ENCODE measurements around the gene BRF1. TPM values are rescaled to one million over a fixed set of nuclear protein-coding genes. Genes with fewer than 3 reads are reported as not detected.

Gene BRF1
- total RNA-seq, 2 experiments from 2014 or later = 20.0 to 28.1 TPM

DNA sequence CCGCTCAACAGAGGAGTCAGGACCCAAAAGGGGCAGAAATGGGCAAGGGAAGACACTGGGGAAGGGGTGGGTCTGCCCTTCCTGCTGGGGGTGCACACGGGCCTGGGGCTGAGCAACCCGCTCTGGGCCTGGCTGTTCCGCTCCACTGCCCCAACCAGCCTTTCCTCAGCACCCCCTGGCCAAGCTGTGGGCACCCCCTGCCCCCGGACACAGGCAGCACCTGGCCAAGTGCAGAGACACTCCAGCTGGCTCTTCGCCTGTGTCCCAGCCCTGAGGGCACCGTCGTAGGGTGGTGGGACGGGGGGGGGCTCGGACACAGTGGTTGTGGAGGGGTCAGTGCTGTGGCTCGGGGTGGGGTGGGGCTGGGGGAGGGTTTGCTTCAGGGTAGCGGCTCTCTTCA is 24.1 kb upstream of the BRF1 start:
- ChIA-PET POLR2A (no interaction called here), CTCF (interaction anchor here (0.6 kb wide), 1 partner anchor 209 kb away, joined by 3 read pairs; no protein-coding TSS in a partner anchor)
- Mint-ChIP-seq H3K4me1 (peaks cover 17% of the 10 kb centered on the region), H3K27me3 (no peaks in the 10 kb centered on the region), H3K9me3 (ENCODE audit: low read depth) (no peaks in the 10 kb centered on the region), H3K27ac (no peak overlapping the region), H3K36me3 (ENCODE audit: low read depth) (no peaks in the 10 kb centered on the region), H3K4me3 (no peak overlapping the region)
- ATAC-seq = no peak
- no peak for DNase-seq
- intact Hi-C loops (cut with DNase I, micrococcal nuclease) = no loop called here

DNA sequence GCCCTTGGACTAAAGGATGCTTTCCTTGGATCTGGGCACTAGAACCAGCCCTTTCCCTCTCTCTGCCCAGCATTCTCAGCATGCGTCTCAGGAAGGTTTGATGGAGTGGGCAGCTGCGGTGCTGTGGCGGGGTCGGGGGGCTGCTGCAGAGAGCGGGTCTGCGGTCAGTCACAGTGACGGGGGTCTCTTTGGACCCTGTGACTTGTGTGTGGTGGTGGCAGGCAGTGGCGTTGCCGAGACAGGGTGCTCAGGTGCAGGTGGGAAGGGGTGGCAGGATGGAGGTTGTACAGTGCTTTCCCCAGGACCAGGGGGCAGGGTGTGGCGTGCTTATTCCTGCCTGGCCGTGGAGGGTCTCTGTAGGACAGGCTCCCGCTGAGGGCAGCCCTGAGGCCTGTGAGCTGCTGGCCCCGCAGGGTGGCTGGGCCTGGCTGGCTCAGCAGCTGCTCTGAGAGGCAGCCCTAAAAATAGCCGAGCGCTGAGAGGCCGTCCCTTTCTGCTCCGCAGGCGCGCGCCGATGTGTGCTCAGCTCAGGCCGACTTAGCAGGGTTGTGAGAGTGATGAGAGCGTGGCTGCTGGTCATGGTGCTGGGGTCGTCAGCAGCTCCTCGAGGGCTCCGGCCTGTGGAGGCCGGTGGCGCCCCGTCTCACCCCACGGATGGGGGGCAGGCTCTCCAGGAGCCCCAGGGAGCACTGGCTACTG is 23.4 kb upstream of the BRF1 start:
- ChIA-PET POLR2A (no interaction called here), CTCF (interaction anchor here (0.6 kb wide), 1 partner anchor 208 kb away, joined by 3 read pairs; no protein-coding TSS in a partner anchor)
- intact Hi-C loops (cut with DNase I, micrococcal nuclease) = no loop called here
- no peaks in the 10 kb centered on the region for H3K27me3 Mint-ChIP-seq
- no peak overlapping the region for H3K4me3 Mint-ChIP-seq
- H3K27ac Mint-ChIP-seq = no peak overlapping the region
- no peaks in the 10 kb centered on the region for H3K36me3 Mint-ChIP-seq (ENCODE audit: low read depth)
- peaks cover 16% of the 10 kb centered on the region for H3K4me1 Mint-ChIP-seq
- no peak for DNase-seq
- ATAC-seq = no peak
- no peaks in the 10 kb centered on the region for H3K9me3 Mint-ChIP-seq (ENCODE audit: low read depth)

DNA sequence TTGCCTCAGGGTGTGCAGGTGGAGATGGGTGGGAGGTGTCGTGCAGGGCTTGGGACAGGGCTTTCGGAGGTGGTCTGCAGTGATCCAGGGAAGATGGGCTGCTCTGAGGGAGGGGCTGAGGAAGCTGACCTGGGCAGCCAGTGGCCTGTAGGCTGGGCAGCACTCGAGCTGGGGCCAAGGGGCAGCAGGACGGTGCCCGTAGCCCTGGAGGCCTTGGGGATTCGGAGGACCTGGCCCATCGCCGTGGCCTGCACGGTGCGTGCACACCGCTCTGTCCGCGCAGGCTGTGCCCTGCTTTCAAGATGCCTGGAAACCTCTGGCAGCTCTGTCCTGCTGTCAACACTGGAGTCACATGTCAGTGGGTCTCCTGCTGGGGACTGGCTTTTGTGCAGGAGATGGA is 22.9 kb upstream of the BRF1 start:
- intact Hi-C loops (cut with DNase I, micrococcal nuclease) = no loop called here
- H3K36me3 Mint-ChIP-seq (ENCODE audit: low read depth) = no peaks in the 10 kb centered on the region
- H3K9me3 Mint-ChIP-seq (ENCODE audit: low read depth) = no peaks in the 10 kb centered on the region
- DNase-seq (no peak), ATAC-seq (no peak)
- H3K4me3 Mint-ChIP-seq = no peak overlapping the region
- ChIA-PET CTCF (no interaction called here), POLR2A (no interaction called here)
- H3K27me3 Mint-ChIP-seq = no peaks in the 10 kb centered on the region
- no peak overlapping the region for H3K27ac Mint-ChIP-seq
- H3K4me1 Mint-ChIP-seq = peaks cover 12% of the 10 kb centered on the region

DNA sequence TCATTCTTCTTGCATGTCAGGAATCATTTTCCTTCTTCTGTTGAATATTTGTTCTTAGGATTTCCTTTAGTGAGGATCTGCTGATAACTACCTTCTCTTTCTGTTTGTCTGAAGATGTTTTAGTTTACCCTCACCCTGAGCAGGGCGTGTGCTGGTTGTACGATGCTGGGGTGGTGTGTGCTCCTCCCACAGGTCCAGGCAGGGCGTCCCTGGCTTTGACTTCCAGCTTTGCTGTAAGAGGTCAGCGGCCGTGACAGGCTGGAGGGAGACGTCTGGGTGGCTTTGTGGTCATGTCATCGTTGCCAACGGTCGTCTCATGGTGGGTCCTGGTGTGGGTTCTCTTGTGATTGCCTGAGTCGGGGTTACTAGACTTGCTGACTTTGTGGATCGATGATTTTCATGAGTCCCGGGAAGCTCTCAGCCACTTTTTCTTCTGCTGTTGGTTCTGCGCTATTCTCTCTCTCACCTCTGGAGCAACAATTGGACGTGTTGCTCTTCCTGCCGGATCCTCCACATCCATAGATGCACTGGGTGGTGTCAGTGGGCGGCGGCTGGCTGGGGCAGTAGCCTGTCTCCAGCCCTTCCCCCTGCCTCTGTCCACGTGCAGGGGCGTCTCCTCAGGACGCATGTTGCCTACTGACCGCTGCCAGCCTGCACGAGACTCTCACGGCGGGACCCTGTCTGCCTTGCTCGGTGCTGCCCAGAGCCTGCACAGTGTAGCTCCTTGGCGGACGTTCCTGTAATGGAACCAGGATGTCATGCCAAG is 22.2 kb upstream of the BRF1 start:
- H3K36me3 Mint-ChIP-seq (ENCODE audit: low read depth) = no peaks in the 10 kb centered on the region
- H3K4me1 Mint-ChIP-seq = peaks cover 11% of the 10 kb centered on the region
- H3K27ac Mint-ChIP-seq = no peak overlapping the region
- H3K9me3 Mint-ChIP-seq (ENCODE audit: low read depth) = no peaks in the 10 kb centered on the region
- ATAC-seq (no peak), DNase-seq (no peak)
- ChIA-PET POLR2A (no interaction called here), CTCF (no interaction called here)
- H3K4me3 Mint-ChIP-seq = no peak overlapping the region
- intact Hi-C loops (cut with DNase I, micrococcal nuclease) = no loop called here
- no peaks in the 10 kb centered on the region for H3K27me3 Mint-ChIP-seq

DNA sequence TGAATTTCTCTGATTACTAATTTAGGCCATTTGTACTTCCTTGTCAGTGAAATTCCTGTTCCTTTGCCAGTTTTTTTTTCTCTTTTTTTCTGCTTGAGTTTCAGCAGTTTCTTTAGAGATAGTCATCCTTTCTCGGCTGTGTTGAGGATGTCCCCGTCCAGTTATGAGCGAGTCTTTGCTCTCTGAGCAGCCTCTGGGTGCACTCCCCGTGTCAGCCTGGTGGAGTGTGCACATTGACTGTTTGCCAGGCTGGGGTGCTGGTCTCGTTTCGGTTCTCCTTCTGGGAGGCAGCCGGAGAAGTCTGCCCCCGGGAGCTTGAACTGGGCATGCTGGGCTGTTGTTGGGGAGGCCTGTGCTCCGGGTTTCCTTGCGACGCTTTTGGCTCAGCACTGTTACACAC is 16.7 kb upstream of the BRF1 start:
- H3K27me3 Mint-ChIP-seq = no peaks in the 10 kb centered on the region
- peaks cover 32% of the 10 kb centered on the region for H3K4me1 Mint-ChIP-seq
- ChIA-PET POLR2A (no interaction called here), CTCF (no interaction called here)
- peak; percentile 40 for ATAC-seq
- DNase-seq = peak; percentile 54
- intact Hi-C loops (cut with DNase I, micrococcal nuclease) = no loop called here
- H3K4me3 Mint-ChIP-seq = no peak overlapping the region
- H3K27ac Mint-ChIP-seq = no peak overlapping the region
- H3K9me3 Mint-ChIP-seq (ENCODE audit: low read depth) = no peaks in the 10 kb centered on the region
- H3K36me3 Mint-ChIP-seq (ENCODE audit: low read depth) = no peaks in the 10 kb centered on the region

DNA sequence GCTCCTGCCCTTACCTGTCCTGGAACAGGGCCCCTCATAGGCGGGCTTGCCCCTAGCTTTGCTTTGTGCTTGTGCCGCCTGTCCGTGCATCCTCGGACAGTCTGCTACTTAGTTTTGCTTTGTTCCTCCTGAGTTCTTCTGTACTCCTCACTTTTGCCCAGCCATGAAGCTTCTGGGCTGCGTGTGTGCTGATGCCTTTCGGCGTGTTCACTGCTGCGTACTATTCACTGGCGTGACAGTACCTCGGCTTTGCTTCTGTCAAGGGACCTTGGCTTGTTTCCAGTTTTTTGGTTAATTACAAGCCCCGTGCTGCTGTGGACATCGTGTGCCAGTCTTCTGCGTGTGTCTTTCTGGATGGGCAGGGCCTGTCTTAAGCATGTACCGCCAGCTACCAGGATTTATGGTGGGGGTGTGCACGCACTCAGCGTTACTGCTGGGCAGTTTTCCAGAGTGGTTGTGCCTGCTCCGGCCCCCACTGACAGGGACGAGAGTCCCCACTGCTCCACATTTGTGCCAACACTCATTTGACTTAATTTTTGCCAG is 16.2 kb upstream of the BRF1 start:
- ChIA-PET CTCF (no interaction called here), POLR2A (interaction anchor here (0.6 kb wide), 1 partner anchor 907 kb away, joined by 3 read pairs; no protein-coding TSS in a partner anchor)
- ATAC-seq (no peak), DNase-seq (no peak)
- Mint-ChIP-seq H3K4me3 (no peak overlapping the region), H3K27ac (no peak overlapping the region), H3K27me3 (no peaks in the 10 kb centered on the region), H3K36me3 (ENCODE audit: low read depth) (no peaks in the 10 kb centered on the region), H3K4me1 (peaks cover 31% of the 10 kb centered on the region), H3K9me3 (ENCODE audit: low read depth) (no peaks in the 10 kb centered on the region)
- intact Hi-C loops (cut with DNase I, micrococcal nuclease) = no loop called here

DNA sequence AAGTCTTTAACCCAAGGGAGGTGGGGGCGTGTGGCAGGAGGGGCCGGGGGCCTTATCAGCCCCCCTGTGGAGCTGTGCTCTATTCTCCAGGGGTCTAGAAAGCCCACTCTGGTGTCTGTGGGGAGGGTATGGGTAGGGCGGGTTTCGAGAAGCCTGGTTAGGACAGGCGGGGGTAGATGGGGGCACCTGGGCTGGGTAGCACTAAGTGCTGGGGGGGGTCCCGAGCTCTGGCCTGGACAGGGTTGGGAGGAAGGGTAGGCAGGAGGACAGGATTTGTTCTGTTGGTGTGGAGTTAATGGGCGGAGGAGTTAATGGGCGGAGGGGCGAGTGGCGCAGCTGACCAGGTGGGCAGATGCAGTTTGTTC is 15.8 kb upstream of the BRF1 start:
- Mint-ChIP-seq H3K4me3 (peak overlapping the region; percentile 84), H3K27me3 (no peaks in the 10 kb centered on the region), H3K9me3 (ENCODE audit: low read depth) (no peaks in the 10 kb centered on the region), H3K27ac (no peak overlapping the region), H3K4me1 (peaks cover 31% of the 10 kb centered on the region), H3K36me3 (ENCODE audit: low read depth) (no peaks in the 10 kb centered on the region)
- no peak for DNase-seq
- ChIA-PET POLR2A (interaction anchor here (0.6 kb wide), 1 partner anchor 907 kb away, joined by 3 read pairs; no protein-coding TSS in a partner anchor), CTCF (no interaction called here)
- no peak for ATAC-seq
- intact Hi-C loops (cut with DNase I, micrococcal nuclease) = no loop called here

DNA sequence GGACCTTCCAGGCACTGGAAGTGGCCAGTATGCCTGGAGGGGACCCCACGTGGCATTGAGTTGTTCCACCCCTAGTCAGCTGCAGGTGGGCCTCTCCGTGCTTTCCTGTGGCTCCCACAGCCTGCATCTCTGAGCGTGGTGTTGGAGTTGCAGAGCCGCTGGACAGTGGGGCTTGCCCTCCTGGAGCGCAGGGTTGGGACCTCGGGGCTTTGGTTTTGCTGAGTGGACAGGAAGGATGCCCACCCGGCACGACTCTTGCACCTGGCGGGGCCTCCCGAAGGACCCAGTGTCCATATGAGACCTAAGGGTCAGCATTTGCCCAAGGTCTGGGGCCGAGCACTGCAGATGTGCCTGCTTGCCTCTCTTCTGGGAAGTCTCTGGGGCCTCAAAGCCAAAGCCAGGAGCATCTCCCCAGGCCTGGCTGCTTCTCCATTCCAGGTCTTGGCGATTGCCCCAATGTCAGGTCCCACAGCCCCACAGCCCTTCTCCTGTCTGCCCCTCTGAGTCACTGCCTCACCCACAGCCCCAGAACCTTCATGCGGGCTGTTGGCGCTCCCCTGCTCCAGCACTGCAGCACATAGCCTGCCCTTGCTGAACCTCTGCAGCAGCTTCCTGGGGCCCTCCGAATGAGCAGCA is 15.3 kb upstream of the BRF1 start:
- Mint-ChIP-seq H3K27ac (peak overlapping the region; percentile 60), H3K36me3 (ENCODE audit: low read depth) (no peaks in the 10 kb centered on the region), H3K4me1 (peaks cover 31% of the 10 kb centered on the region), H3K27me3 (no peaks in the 10 kb centered on the region), H3K4me3 (peak overlapping the region; percentile 84), H3K9me3 (ENCODE audit: low read depth) (no peaks in the 10 kb centered on the region)
- DNase-seq (peak; percentile 53), ATAC-seq (no peak)
- ChIA-PET POLR2A (no interaction called here), CTCF (no interaction called here)
- intact Hi-C loops (cut with DNase I, micrococcal nuclease) = loop anchor here (2.0 kb wide), 2 partner anchors 15 to 37 kb away; partner anchors contain the start of gene BRF1 (in 1 of the 2)

DNA sequence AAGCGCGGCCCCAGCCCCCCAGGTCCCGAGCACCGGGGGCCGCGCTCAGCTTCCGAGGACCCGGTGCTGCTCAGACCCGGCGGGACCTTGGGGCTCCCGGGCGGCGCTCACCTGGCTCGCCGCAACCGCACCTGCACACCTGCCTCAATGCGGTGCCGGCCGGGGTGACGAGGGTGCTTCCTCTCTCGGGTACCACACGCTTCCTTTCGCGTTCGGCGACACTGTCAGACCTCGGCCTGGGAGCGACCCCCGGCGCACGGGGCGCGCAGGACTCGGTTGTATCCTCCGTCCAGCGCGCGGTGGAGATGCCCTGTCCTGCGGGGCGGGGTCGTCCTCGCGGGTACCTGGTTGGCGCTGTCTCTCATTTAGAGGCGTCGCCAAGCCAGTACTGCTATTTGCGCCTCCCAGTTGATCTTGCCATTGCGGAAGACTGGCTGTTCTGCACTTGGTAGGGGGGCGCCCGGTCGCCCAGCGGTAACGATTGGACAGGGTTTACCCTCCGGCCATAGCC is 14.5 kb upstream of the BRF1 start:
- Mint-ChIP-seq H3K4me3 (peak overlapping the region; percentile 84), H3K36me3 (ENCODE audit: low read depth) (no peaks in the 10 kb centered on the region), H3K9me3 (ENCODE audit: low read depth) (no peaks in the 10 kb centered on the region), H3K27ac (peak overlapping the region; percentile 60), H3K27me3 (no peaks in the 10 kb centered on the region), H3K4me1 (peaks cover 31% of the 10 kb centered on the region)
- CTCF ChIA-PET = interaction anchor here (1.1 kb wide), 1 partner anchor 46 kb away, joined by 3 read pairs; no protein-coding TSS in a partner anchor
- POLR2A ChIA-PET = interaction anchor here (2.4 kb wide), 1 partner anchor 14 kb away, joined by 23 read pairs; the partner anchor contains the start of gene BRF1
- peak; percentile 9 for ATAC-seq
- DNase-seq = peak; percentile 61
- intact Hi-C loops (cut with DNase I, micrococcal nuclease) = loop anchor here (2.0 kb wide), 2 partner anchors 14 to 38 kb away; partner anchors contain the start of gene BRF1 (in 1 of the 2)

DNA sequence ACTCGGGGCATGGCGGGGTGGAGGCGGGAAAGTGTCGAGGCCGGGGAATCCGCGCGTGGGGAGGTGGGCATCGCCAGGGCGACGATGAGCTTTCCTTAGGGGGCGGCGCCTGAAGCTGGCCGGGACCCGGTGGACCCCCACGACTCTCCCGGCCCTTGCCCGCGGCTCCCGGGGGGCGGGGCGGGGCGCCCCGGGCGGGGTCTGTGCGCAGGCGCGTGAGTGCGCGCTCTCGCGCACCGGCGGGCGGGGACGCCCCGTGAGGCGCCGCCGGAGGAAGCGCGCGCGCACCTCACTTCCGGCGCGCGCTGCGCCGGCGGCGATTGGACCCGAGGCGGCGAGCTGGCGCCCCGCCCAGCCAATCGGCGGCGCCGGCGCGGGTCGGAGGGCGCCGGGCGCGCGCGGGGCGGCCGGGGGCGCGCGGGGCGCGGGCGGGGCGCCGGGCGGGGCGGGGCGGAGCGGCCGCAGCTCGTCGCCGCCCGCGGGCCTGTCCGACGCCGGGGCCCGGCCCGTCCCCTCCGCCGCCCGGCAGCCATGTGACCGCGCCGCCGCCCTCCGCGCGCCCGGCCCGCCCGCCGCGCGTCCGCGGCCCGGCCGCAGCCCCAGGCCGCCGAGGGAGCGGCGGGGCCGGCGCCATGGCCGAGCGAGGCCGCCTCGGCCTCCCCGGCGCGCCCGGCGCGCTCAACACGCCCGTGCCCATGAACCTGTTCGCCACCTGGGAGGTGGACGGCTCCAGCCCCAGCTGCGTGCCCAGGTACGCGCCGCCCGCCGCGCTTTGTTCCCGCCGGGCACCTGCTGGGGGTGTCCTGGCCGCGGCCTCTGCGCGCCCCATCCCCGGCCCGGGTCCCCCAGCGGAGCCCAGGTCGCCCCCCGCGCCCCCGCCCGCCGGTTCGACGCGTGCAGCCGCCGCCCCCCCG is 13.7 kb upstream of the BRF1 start, which contains the start of gene PACS2:
Gene PACS2 (plus strand): TSS at position 462 of the 914 bp plus-strand sequence. CDS start 171 bp downstream, at position 633.
- CTCF ChIA-PET = interaction anchor here (0.9 to 1.7 kb wide), 3 partner anchors 14 to 66 kb away, joined by 3 to 11 read pairs (median 3); partner anchors contain the start of genes BRF1 and BTBD6
- POLR2A ChIA-PET = interaction anchor here (2.4 kb wide), 1 partner anchor 13 kb away, joined by 23 read pairs; the partner anchor contains the start of gene BRF1
- Mint-ChIP-seq H3K4me1 (peaks cover 30% of the 10 kb centered on the region), H3K4me3 (peak within 1 kb of the TSS; percentile 84), H3K27me3 (no peaks in the 10 kb centered on the region), H3K9me3 (ENCODE audit: low read depth) (no peaks in the 10 kb centered on the region), H3K36me3 (ENCODE audit: low read depth) (no peaks in the 10 kb centered on the region), H3K27ac (peak within 1 kb of the TSS; percentile 71)
- intact Hi-C loops (cut with DNase I, micrococcal nuclease) = loop anchor here (1.0 to 2.0 kb wide), 7 partner anchors 13 to 329 kb away; partner anchors contain the start of genes BRF1 (in 2 of the 2), BTBD6 (in 1 of the 2), CLBA1 (in 1 of the 2) and NUDT14 (in 1 of the 2)
- DNase-seq (peak; percentile 86), ATAC-seq (peak; percentile 79)

Measured in activated CD4-positive, alpha-beta T cell treated with anti-CD3 and anti-CD28 coated beads for 36 hours (primary cell).